Naive thymus-derived CD4-positive, alpha-beta T cell (primary cell): ENCODE data around the gene PRODH. TPM values are rescaled to one million over a fixed set of nuclear protein-coding genes. Genes with fewer than 3 reads are reported as not detected.

Experiments
- ATAC-seq: fragments of 150-1000 bp; cut with Tn5 transposase; 2 replicates; pipeline ENCODE4 v1.10.0; 2021; ENCODE audit warnings: mild to moderate bottlenecking, moderate library complexity
- CTCF ChIA-PET: fragments of 350-600 bp; sonication (Branson Sonifier 250); formaldehyde crosslinking; loops from one replicate; lab custom pipeline; 2021; ENCODE audit warnings: antibody characterized with exemption; lab: Charles Lee
- POLR2A ChIA-PET: fragments of 350-600 bp; sonication (Branson Sonifier 250); formaldehyde crosslinking; loops from one replicate; lab custom pipeline; 2021; ENCODE audit warnings: antibody characterized with exemption, inconsistent platforms; lab: Charles Lee
- DNase-seq, 9 donors: peaks; one replicate each; pipeline versions ENCODE4 v3.0.0 to v3.0.0-alpha.2; 2020 to 2022; ENCODE audit warnings: mixed read lengths in 1 of 9
- H3K27ac ChIP-seq: one replicate; pipeline ENCODE4 v1.7.0; 2013; ENCODE audit warnings: mild to moderate bottlenecking, low read depth, low read length, moderate library complexity
- H3K27me3 ChIP-seq, 2 donors: one replicate each; pipeline ENCODE4 v1.7.0; 2013; ENCODE audit warnings: low read length in 2 of 2, mild to moderate bottlenecking in 2 of 2, moderate library complexity in 2 of 2; ENCODE audit not compliant: control insufficient read depth in 2 of 2, insufficient read depth in 2 of 2
- H3K36me3 ChIP-seq, 3 experiments: 1 replicate in 2 of 3; 2 replicates in 1 of 3; pipeline ENCODE4 v1.7.0; 2013; ENCODE audit warnings: low read length in 3 of 3, mild to moderate bottlenecking in 3 of 3, moderate library complexity in 1 of 3; ENCODE audit not compliant: insufficient read depth in 3 of 3, control insufficient read depth in 2 of 3
- H3K4me1 ChIP-seq, 2 donors: one replicate each; pipeline ENCODE4 v1.7.0; 2013; ENCODE audit warnings: low read length in 2 of 2, mild to moderate bottlenecking in 2 of 2, moderate library complexity in 1 of 2; ENCODE audit not compliant: control insufficient read depth in 2 of 2, insufficient read depth in 2 of 2
- H3K4me3 ChIP-seq: 2 replicates; pipeline ENCODE4 v1.7.0; 2013; ENCODE audit warnings: mild to moderate bottlenecking, low read length
- H3K9me3 ChIP-seq, 3 experiments: 1 replicate in 2 of 3; 2 replicates in 1 of 3; pipeline ENCODE4 v1.7.0; 2013; ENCODE audit warnings: low read length in 3 of 3; ENCODE audit not compliant: control insufficient read depth in 2 of 3
- H3K27ac Mint-ChIP-seq, 9 donors: one replicate each; pipeline ENCODE4 v1.8.0; 2020 to 2022; ENCODE audit warnings: mixed read lengths in 9 of 9, mild to moderate bottlenecking in 8 of 9, moderate library complexity in 5 of 9, inconsistent platforms in 2 of 9
- H3K27me3 Mint-ChIP-seq, 5 donors: one replicate each; pipeline ENCODE4 v1.8.0; 2021 to 2022; ENCODE audit warnings: mixed read lengths in 5 of 5, mild to moderate bottlenecking in 1 of 5
- H3K36me3 Mint-ChIP-seq, 5 donors: one replicate each; pipeline ENCODE4 v1.8.0; 2020 to 2022; ENCODE audit warnings: mixed read lengths in 5 of 5, mild to moderate bottlenecking in 3 of 5, inconsistent platforms in 1 of 5
- H3K4me1 Mint-ChIP-seq, 7 donors: one replicate each; pipeline ENCODE4 v1.8.0; 2020 to 2022; ENCODE audit warnings: mixed read lengths in 7 of 7, mild to moderate bottlenecking in 3 of 7, inconsistent platforms in 1 of 7
- H3K4me3 Mint-ChIP-seq, 10 donors: one replicate each; pipeline ENCODE4 v1.8.0; 2020 to 2022; ENCODE audit warnings: mild to moderate bottlenecking in 10 of 10, mixed read lengths in 10 of 10, moderate library complexity in 6 of 10, inconsistent platforms in 2 of 10
- H3K9me3 Mint-ChIP-seq, 11 donors: one replicate each; pipeline ENCODE4 v1.8.0; 2020 to 2022; ENCODE audit warnings: mixed read lengths in 11 of 11, mild to moderate bottlenecking in 4 of 11, inconsistent platforms in 1 of 11, moderate library complexity in 1 of 11
- intact Hi-C, 2 donors: fragments of 100-400 bp; cut with micrococcal nuclease; formaldehyde crosslinking; loops; one replicate each; pipeline ENCODE4 v1.15.1; 2023
- polyA plus RNA-seq, 2 donors: library from polyadenylated mRNA; unstranded; fragments of 300-500 nt; fragmentation: Illumina TruSeq; gene quantifications; one replicate each; pipeline ENCODE4 v1.2.3, GENCODE V29; 2021
- total RNA-seq, 6 experiments: library from RNA in 5 of 6; stranded (reverse) in 5 of 6; gene quantifications; 1 replicate in 5 of 6; 2 replicates in 1 of 6; pipeline ENCODE4 v1.2.3 and lab custom pipeline; 2021 to 2026

PRODH gene, protein sequence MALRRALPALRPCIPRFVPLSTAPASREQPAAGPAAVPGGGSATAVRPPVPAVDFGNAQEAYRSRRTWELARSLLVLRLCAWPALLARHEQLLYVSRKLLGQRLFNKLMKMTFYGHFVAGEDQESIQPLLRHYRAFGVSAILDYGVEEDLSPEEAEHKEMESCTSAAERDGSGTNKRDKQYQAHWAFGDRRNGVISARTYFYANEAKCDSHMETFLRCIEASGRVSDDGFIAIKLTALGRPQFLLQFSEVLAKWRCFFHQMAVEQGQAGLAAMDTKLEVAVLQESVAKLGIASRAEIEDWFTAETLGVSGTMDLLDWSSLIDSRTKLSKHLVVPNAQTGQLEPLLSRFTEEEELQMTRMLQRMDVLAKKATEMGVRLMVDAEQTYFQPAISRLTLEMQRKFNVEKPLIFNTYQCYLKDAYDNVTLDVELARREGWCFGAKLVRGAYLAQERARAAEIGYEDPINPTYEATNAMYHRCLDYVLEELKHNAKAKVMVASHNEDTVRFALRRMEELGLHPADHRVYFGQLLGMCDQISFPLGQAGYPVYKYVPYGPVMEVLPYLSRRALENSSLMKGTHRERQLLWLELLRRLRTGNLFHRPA
- total RNA-seq (under 1 TPM in 4 of 5 experiments, not detected in 1; 0.08 to 0.51 (median 0.28) TPM), polyA plus RNA-seq (under 1 TPM in 1 of 2 donors, not detected in 1; 0.04 TPM), total RNA-seq (lab: John Stamatoyannopoulos, UW) (not detected)

DNA sequence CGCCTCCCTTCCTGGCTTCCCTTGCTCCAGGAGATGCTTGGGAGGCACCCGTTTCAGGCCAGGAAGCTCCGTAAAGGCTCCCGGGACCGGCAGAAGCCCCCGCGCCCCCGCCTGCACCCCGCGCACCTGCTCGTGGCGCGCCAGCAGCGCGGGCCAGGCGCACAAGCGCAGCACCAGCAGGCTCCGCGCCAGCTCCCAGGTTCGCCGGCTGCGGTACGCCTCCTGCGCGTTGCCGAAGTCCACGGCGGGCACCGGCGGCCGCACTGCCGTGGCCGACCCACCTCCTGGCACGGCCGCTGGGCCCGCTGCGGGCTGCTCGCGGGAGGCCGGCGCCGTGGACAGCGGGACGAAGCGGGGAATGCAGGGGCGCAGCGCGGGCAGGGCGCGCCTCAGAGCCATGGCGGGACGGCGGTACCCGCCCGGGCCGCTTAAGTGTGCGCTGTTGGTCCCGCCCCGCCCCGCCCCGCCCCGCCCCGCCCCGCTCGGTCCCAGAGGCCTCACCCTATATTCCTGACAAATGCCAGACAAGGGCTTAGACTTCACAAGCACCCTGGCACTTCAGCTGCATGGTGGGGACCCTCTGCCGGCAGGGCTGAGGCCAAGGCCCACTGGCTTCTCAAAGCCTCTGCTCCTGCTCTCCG lies at the start of gene PRODH:
Gene PRODH (minus strand): TSS at position 405 of the 641 bp plus-strand sequence. CDS start 6 bp downstream, at position 399.
- Mint-ChIP-seq H3K4me1 (no peaks in the 10 kb centered on the region), H3K36me3 (no peaks in the 10 kb centered on the region), H3K9me3 (no peaks in the 10 kb centered on the region), H3K27ac (no peak within 1 kb of the TSS), H3K27me3 (no peaks in the 10 kb centered on the region), H3K4me3 (no peak within 1 kb of the TSS)
- Histone ChIP-seq H3K9me3 (no peaks in the 10 kb centered on the region), H3K4me1 (no peaks in the 10 kb centered on the region), H3K4me3 (no peak within 1 kb of the TSS), H3K36me3 (no peaks in the 10 kb centered on the region), H3K27me3 (no peaks in the 10 kb centered on the region), H3K27ac (no peak within 1 kb of the TSS)
- POLR2A ChIA-PET = no interaction called here
- CTCF ChIA-PET = no interaction called here
- intact Hi-C loops = no loop called here
- DNase-seq = no peak
- ATAC-seq = no peak

- Histone ChIP-seq H3K4me1 (no peaks in the 10 kb centered on the region), H3K9me3 (no peaks in the 10 kb centered on the region), H3K36me3 (no peaks in the 10 kb centered on the region), H3K4me3 (no peak overlapping the region), H3K27ac (no peak overlapping the region), H3K27me3 (no peaks in the 10 kb centered on the region)
- ATAC-seq (no peak), DNase-seq (no peak)
- H3K4me1 Mint-ChIP-seq = no peaks in the 10 kb centered on the region
- H3K36me3 Mint-ChIP-seq = no peaks in the 10 kb centered on the region
- H3K4me3 Mint-ChIP-seq = no peak overlapping the region
- H3K27ac Mint-ChIP-seq = no peak overlapping the region
- H3K27me3 Mint-ChIP-seq = peaks cover 0 to 4% (median 0%) of the 10 kb centered on the region in 5 donors
- intact Hi-C loops = no loop called here
- H3K9me3 Mint-ChIP-seq = peaks cover 0 to 8% (median 2%) of the 10 kb centered on the region in 11 donors
- ChIA-PET POLR2A (no interaction called here), CTCF (no interaction called here)
These were observed 49.7 kb upstream of the PRODH start for GRCh38 chr22:18985780-18986179.

DNA sequence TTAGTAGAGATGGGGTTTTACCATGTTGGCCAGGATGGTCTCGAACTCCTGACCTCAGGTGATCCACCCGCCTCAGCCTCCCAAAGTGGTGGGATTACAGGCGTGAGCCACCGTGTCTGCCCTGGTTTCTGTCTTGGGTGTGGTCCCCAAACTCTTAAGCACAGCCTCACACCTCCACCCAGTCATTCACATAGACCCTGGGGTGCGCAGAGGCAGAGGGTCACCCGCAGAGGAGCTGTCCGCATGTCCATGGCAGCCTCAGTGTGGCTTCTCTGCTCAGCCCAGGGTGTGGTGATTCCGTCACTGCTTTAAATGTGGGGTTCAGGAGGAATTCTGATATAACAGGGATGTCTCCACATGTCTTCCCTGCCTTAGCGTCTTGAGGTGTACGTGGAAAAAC lies 48.5 kb upstream of the PRODH start:
- H3K9me3 ChIP-seq = no peaks in the 10 kb centered on the region
- intact Hi-C loops = no loop called here
- Mint-ChIP-seq H3K27ac (no peak overlapping the region), H3K4me1 (no peaks in the 10 kb centered on the region), H3K4me3 (no peak overlapping the region), H3K27me3 (peaks cover 0 to 3% (median 0%) of the 10 kb centered on the region in 5 donors), H3K36me3 (no peaks in the 10 kb centered on the region), H3K9me3 (peaks cover 0 to 17% (median 4%) of the 10 kb centered on the region in 11 donors)
- H3K4me3 ChIP-seq = no peak overlapping the region
- no peaks in the 10 kb centered on the region for H3K36me3 ChIP-seq
- POLR2A ChIA-PET = interaction anchor here (0.6 kb wide), 1 partner anchor 23 kb away, joined by 3 read pairs; no protein-coding TSS in a partner anchor
- no peak for DNase-seq
- no peaks in the 10 kb centered on the region for H3K27me3 ChIP-seq
- H3K4me1 ChIP-seq = no peaks in the 10 kb centered on the region
- no peak for ATAC-seq
- no peak overlapping the region for H3K27ac ChIP-seq
- CTCF ChIA-PET = no interaction called here

- POLR2A ChIA-PET = no interaction called here
- H3K36me3 Mint-ChIP-seq = no peaks in the 10 kb centered on the region
These were observed 47.1 kb upstream of the PRODH start for GRCh38 chr22:18983120-18983651.

DNA sequence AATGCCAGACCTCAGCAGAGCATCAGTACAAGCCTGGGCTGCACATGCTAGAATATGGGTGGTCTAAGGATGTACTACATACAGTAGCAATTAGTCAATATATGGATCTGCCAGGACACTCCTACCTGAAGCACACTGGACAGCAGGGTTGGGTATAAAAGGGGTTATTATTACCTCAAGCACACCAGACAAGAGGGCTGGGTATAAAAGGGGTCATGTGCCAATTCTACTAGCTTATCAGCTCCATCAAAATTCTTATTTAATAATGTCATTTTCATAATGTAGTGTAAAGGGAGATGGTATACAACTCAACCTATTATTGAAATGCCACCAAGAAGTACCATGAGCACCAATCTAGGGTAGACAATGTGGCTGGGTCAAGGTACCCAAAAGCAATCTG lies 44.7 kb upstream of the PRODH start:
- ChIA-PET CTCF (no interaction called here), POLR2A (no interaction called here)
- DNase-seq (no peak), ATAC-seq (no peak)
- H3K4me1 Mint-ChIP-seq = no peaks in the 10 kb centered on the region
- intact Hi-C loops = no loop called here
- no peak overlapping the region for H3K27ac Mint-ChIP-seq
- Histone ChIP-seq H3K36me3 (no peaks in the 10 kb centered on the region), H3K4me1 (no peaks in the 10 kb centered on the region), H3K27me3 (no peaks in the 10 kb centered on the region), H3K27ac (no peak overlapping the region), H3K9me3 (no peaks in the 10 kb centered on the region), H3K4me3 (no peak overlapping the region)
- no peak overlapping the region for H3K4me3 Mint-ChIP-seq
- peaks cover 0 to 3% (median 0%) of the 10 kb centered on the region in 5 donors for H3K27me3 Mint-ChIP-seq
- H3K36me3 Mint-ChIP-seq = no peaks in the 10 kb centered on the region
- peaks cover 0 to 19% (median 5%) of the 10 kb centered on the region in 11 donors for H3K9me3 Mint-ChIP-seq

More at GRCh38 chr22:18983120-18983651, 47.1 kb upstream of the PRODH start:
- H3K36me3 ChIP-seq = no peaks in the 10 kb centered on the region
- DNase-seq (no peak), ATAC-seq (no peak)
- H3K4me1 ChIP-seq = no peaks in the 10 kb centered on the region
- Mint-ChIP-seq H3K4me3 (no peak overlapping the region), H3K27ac (no peak overlapping the region), H3K4me1 (no peaks in the 10 kb centered on the region), H3K27me3 (peaks cover 0 to 3% (median 0%) of the 10 kb centered on the region in 5 donors), H3K9me3 (peaks cover 0 to 19% (median 5%) of the 10 kb centered on the region in 11 donors)
- H3K4me3 ChIP-seq = no peak overlapping the region
- intact Hi-C loops = no loop called here
- no peaks in the 10 kb centered on the region for H3K27me3 ChIP-seq
- CTCF ChIA-PET = no interaction called here
- no peak overlapping the region for H3K27ac ChIP-seq
- no peaks in the 10 kb centered on the region for H3K9me3 ChIP-seq

GRCh38 chr22:18979957-18980356 lies 43.9 kb upstream of the PRODH start:
- Mint-ChIP-seq H3K27ac (no peak overlapping the region), H3K9me3 (peaks cover 0 to 19% (median 5%) of the 10 kb centered on the region in 11 donors), H3K27me3 (peaks cover 0 to 3% (median 0%) of the 10 kb centered on the region in 5 donors), H3K4me3 (no peak overlapping the region), H3K4me1 (no peaks in the 10 kb centered on the region), H3K36me3 (no peaks in the 10 kb centered on the region)
- no peaks in the 10 kb centered on the region for H3K9me3 ChIP-seq
- no peak overlapping the region for H3K4me3 ChIP-seq
- ATAC-seq = no peak
- CTCF ChIA-PET = no interaction called here
- H3K36me3 ChIP-seq = no peaks in the 10 kb centered on the region
- no peak overlapping the region for H3K27ac ChIP-seq
- H3K4me1 ChIP-seq = no peaks in the 10 kb centered on the region
- intact Hi-C loops = no loop called here
- POLR2A ChIA-PET = no interaction called here
- H3K27me3 ChIP-seq = no peaks in the 10 kb centered on the region
- DNase-seq = no peak
